Left lung (tissue), 10 donors: ENCODE measurements around the gene PRRT4. TPM values are rescaled to one million over a fixed set of nuclear protein-coding genes. Genes with fewer than 3 reads are reported as not detected.

Experiments used
- ATAC-seq: fragments of 200-7000 bp; cut with Tn5 transposase; one replicate; pipeline ENCODE4 v1.9.1; 2020; ENCODE audit warnings: moderate library complexity
- DNase-seq, 4 donors: peaks; one replicate each; pipeline ENCODE4 v3.0.0-alpha.2; 2013 to 2020
- H3K27ac ChIP-seq, 2 donors: fragments of 200-600 bp; sonication (generic) in 1 of 2; one replicate each; pipeline versions ENCODE4 v1.5.0 to v1.8.0; 2020 to 2021
- H3K27me3 ChIP-seq, 2 donors: fragments of 200-600 bp; sonication (generic) in 1 of 2; one replicate each; pipeline versions ENCODE4 v1.5.0 to v1.8.0; 2020 to 2021
- H3K36me3 ChIP-seq, 2 donors: fragments of 200-600 bp; sonication (generic) in 1 of 2; one replicate each; pipeline versions ENCODE4 v1.5.0 to v1.8.0; 2020 to 2021
- H3K4me1 ChIP-seq, 2 donors: fragments of 200-600 bp; one replicate each; pipeline ENCODE4 v1.8.0; 2021
- H3K4me3 ChIP-seq, 2 donors: fragments of 200-600 bp; sonication (generic) in 1 of 2; one replicate each; pipeline versions ENCODE4 v1.5.0 to v1.8.0; 2020 to 2021; ENCODE audit warnings: mild to moderate bottlenecking in 1 of 2
- H3K9me3 ChIP-seq, 2 donors: fragments of 200-600 bp; sonication (generic) in 1 of 2; one replicate each; pipeline versions ENCODE4 v1.5.0 to v1.8.0; 2020 to 2021
- intact Hi-C, 2 donors: fragments of 100-400 bp; cut with DNase I; formaldehyde crosslinking; loops; one replicate each; pipeline versions ENCODE4 v1.11.2 to v1.14.2; 2022
- polyA plus RNA-seq, 6 donors: library from polyadenylated mRNA; unstranded; fragments of 120-200 nt; gene quantifications; one replicate each; pipeline ENCODE4 v1.2.1, GENCODE V29; 2013; ENCODE audit not compliant: insufficient read length in 6 of 6
- total RNA-seq, 2 donors: library from RNA; stranded (reverse); fragmentation: NEBNext Ultra II Directional; extraction: Animal tissue kit (Norgen Biotek cat#: 25700); gene quantifications; one replicate each; pipeline ENCODE4 v1.2.1, GENCODE V29; 2021
- TF ChIP-seq, protein P1 (sequence below), 2 donors: fragments of 200-600 bp; sonication (generic) in 1 of 2; IDR thresholded peaks; one replicate each; pipeline versions ENCODE4 v1.5.0 to v1.8.0; 2021; ENCODE audit warnings: antibody characterized with exemption in 2 of 2
- donor health status: DM: no; HTN: yes; CAD: no.
- donor health status: DM: no; HTN: no; CAD: no.

The PRRT4 gene
- total and polyA plus RNA-seq, 8 donors: 0.42 to 3.8 (median 2.7) TPM

DNA sequence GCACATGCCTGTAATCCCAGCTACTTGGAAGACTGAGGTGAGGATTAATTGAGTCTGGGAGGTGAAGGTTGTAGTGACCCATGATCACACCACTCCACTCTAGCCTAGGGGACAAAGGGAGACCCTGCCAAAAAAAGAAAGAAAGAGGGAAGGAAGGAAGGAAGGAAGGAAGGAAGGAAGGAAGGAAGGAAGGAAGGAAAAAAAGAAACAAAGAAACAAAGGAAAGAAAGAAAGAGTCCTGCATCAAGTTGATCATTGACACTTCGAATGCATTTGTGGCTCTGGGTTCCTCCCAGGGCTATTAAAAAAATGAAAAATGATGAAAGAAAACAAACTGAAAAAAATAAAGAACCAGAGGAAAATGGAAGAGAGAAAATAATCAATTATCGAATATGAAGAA, 3.9 kb upstream of the PRRT4 start:
- H3K27ac ChIP-seq: no peak overlapping the region
- H3K4me1 ChIP-seq: peaks cover 0 to 18% of the 10 kb centered on the region in 2 donors
- intact Hi-C loops: no loop called here
- no peak overlapping the region for H3K4me3 ChIP-seq
- no peak for DNase-seq
- no peaks in the 10 kb centered on the region for H3K36me3 ChIP-seq
- no peak for ATAC-seq
- peaks cover 12 to 48% of the 10 kb centered on the region in 2 donors for H3K27me3 ChIP-seq
- TF ChIP-seq, protein P1, sequence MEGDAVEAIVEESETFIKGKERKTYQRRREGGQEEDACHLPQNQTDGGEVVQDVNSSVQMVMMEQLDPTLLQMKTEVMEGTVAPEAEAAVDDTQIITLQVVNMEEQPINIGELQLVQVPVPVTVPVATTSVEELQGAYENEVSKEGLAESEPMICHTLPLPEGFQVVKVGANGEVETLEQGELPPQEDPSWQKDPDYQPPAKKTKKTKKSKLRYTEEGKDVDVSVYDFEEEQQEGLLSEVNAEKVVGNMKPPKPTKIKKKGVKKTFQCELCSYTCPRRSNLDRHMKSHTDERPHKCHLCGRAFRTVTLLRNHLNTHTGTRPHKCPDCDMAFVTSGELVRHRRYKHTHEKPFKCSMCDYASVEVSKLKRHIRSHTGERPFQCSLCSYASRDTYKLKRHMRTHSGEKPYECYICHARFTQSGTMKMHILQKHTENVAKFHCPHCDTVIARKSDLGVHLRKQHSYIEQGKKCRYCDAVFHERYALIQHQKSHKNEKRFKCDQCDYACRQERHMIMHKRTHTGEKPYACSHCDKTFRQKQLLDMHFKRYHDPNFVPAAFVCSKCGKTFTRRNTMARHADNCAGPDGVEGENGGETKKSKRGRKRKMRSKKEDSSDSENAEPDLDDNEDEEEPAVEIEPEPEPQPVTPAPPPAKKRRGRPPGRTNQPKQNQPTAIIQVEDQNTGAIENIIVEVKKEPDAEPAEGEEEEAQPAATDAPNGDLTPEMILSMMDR (IDR thresholded peaks at IDR 0.05): no peak
- no peaks in the 10 kb centered on the region for H3K9me3 ChIP-seq

DNA sequence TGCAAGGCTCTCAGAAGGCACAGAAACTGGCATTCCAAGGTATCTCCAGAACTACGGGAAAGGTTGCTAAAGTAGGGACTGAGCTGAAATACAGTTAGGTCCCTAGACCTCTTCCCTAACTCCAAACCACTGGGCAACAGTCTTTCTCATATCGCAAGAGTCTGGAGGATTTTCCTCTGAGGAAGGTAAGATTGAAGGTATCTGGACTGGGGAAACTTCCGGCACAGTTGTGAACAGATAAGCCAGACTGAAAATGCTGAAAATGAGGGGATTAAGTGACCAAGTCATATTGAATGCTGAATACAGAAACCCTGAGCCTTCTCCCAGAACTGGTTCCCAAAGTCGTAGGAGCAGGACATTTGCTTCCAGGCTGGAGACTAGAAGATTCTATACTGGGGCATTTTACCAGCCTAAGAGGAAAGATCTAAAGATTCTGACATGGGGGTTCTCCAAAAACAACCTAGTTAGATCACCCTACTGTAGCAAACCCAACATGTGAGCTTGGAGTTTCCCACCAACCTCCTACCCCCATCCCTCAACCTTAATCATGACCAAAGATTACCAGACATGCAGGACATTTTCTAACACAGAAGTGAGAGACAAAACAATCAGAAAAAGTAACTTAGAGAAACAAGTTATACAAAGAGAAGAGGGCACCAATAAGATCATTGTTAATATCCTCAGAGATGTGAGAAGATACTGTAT, 2.8 kb upstream of the PRRT4 start:
- H3K9me3 ChIP-seq: no peaks in the 10 kb centered on the region
- H3K27me3 ChIP-seq: peaks cover 12 to 59% of the 10 kb centered on the region in 2 donors
- H3K4me1 ChIP-seq: peaks cover 0 to 26% of the 10 kb centered on the region in 2 donors
- no peaks in the 10 kb centered on the region for H3K36me3 ChIP-seq
- H3K4me3 ChIP-seq: no peak overlapping the region
- no peak for ATAC-seq
- DNase-seq: no peak
- TF ChIP-seq, protein P1 (IDR thresholded peaks at IDR 0.05): no peak
- H3K27ac ChIP-seq: no peak overlapping the region
- intact Hi-C loops: no loop called here

DNA sequence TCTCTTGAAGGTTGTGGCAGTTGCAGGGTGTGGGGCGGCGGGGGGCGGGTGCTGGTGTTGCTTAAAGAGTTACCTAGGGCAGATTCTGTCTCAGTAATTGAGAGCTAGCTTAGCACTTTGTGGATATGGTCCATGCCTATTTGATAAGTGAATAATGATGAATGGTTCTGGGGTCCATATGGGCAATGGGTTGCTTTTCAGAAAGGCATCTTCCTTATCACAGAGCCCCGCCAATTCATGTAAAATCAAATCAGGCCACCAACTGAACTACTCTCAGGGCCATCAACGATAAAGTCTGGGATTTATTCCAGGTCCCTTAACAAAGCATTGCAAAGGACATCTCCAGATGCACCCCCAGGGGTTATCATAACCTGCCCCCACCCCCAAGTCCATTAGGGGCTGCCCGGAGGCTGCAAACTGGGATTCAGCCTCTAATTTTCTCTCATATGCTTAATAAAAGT, 1.8 kb upstream of the PRRT4 start:
- no peak for ATAC-seq
- no peak overlapping the region for H3K27ac ChIP-seq
- intact Hi-C loops: no loop called here
- no peaks in the 10 kb centered on the region for H3K36me3 ChIP-seq
- no peak for DNase-seq
- H3K4me3 ChIP-seq: no peak overlapping the region
- TF ChIP-seq, protein P1 (IDR thresholded peaks at IDR 0.05): no peak
- H3K9me3 ChIP-seq: no peaks in the 10 kb centered on the region
- peaks cover 0 to 36% of the 10 kb centered on the region in 2 donors for H3K4me1 ChIP-seq
- peaks cover 12 to 69% of the 10 kb centered on the region in 2 donors for H3K27me3 ChIP-seq

DNA sequence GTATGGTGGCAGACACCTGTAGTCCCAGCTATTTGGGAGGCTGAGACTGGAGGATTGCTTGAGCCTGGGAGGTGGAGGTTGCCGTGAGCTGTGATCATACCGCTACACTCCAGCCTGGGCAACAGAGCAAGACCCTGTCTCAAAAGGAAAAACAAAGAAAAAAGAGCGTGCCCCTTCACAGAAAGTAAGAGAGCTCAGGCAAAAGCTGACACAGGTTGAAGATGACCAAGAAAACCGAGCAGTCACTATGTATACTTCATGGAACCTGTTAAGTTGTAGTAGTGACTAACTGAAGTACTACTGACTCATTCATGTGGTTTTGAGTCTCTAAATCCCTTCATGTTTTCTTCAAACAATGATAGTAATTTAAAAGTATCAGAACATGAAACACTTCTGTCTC, 1.2 kb upstream of the PRRT4 start:
- H3K9me3 ChIP-seq: no peaks in the 10 kb centered on the region
- H3K27me3 ChIP-seq: peaks cover 12 to 69% of the 10 kb centered on the region in 2 donors
- TF ChIP-seq, protein P1 (IDR thresholded peaks at IDR 0.05): no peak
- H3K4me1 ChIP-seq: peaks cover 0 to 39% of the 10 kb centered on the region in 2 donors
- no peak overlapping the region for H3K27ac ChIP-seq
- intact Hi-C loops: no loop called here
- no peak for ATAC-seq
- H3K36me3 ChIP-seq: no peaks in the 10 kb centered on the region
- H3K4me3 ChIP-seq: no peak overlapping the region
- DNase-seq: no peak

DNA sequence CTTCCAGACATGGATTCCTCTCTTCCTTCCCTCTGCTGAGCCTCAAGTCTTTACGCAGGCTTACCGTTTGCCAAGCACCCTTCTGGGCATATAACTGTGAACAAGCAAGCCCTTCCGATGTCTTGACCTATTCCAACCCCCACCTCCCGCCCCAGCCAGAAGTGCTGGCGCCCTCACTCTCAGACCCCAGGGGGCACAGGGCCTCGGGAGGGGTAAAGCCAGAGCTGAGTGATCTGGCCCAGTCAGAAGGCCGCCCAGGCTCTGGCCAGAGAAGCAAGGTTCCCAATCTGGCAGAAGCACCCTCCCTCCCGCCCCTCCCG, 1.2 kb downstream of the PRRT4 start:
- Histone ChIP-seq H3K36me3 (no peaks in the 10 kb centered on the region), H3K4me1 (peaks cover 0 to 39% of the 10 kb centered on the region in 2 donors), H3K27ac (no peak overlapping the region), H3K9me3 (no peaks in the 10 kb centered on the region), H3K27me3 (peaks cover 12 to 64% of the 10 kb centered on the region in 2 donors), H3K4me3 (peak overlapping the region in 1 of 2 donors; percentile 44)
- ATAC-seq: no peak
- DNase-seq: no peak
- intact Hi-C loops: no loop called here
- TF ChIP-seq, protein P1 (IDR thresholded peaks at IDR 0.05): no peak
